GM20000 (cell line): Measurements from ENCODE around the gene CLK4.

Source experiments
- DNase-seq: peaks from one replicate; pipeline ENCODE4 v3.0.0; 2012; ENCODE audit warnings: low spot score
- CTCF ChIP-seq: IDR thresholded peaks from 2 replicates; pipeline ENCODE4 v1.5.1; 2012; ENCODE audit warnings: mild to moderate bottlenecking, control low read depth; ENCODE audit errors: extremely low read depth, missing control alignments

Gene CLK4

GRCh38 chr5:178650214-178650613, 23.4 kb upstream of the CLK4 start:
- no peak for DNase-seq
- no peak for TF ChIP-seq CTCF

GRCh38 chr5:178649580-178649979, 22.7 kb upstream of the CLK4 start:
- no peak for TF ChIP-seq CTCF
- no peak for DNase-seq

- no peak for TF ChIP-seq CTCF
- no peak for DNase-seq
Measured at GRCh38 chr5:178644826-178645545, 18.1 kb upstream of the CLK4 start.

- TF ChIP-seq CTCF = no peak
- DNase-seq = no peak
Measured at GRCh38 chr5:178642351-178642909, 15.6 kb upstream of the CLK4 start.

GRCh38 chr5:178641711-178642110, 14.9 kb upstream of the CLK4 start:
- no peak for DNase-seq
- no peak for TF ChIP-seq CTCF

GRCh38 chr5:178640331-178641045, 13.6 kb upstream of the CLK4 start:
- DNase-seq = no peak
- no peak for TF ChIP-seq CTCF
